Cortex of kidney (tissue), 1 donor: ENCODE measurements around the gene AVEN.

Experiments
- DNase-seq: peaks from one replicate; lab custom pipeline; 2025; lab: John Stamatoyannopoulos, UW

Gene AVEN

GRCh38 chr15:33985751-33986150 lies 53.3 kb downstream of the AVEN start:
- DNase-seq: no peak

GRCh38 chr15:33985287-33985686 lies 53.7 kb downstream of the AVEN start:
- DNase-seq: no peak

GRCh38 chr15:33982516-33982915 lies 56.5 kb downstream of the AVEN start:
- no peak for DNase-seq

GRCh38 chr15:33980159-33980558 lies 58.8 kb downstream of the AVEN start:
- no peak for DNase-seq

GRCh38 chr15:33975022-33975565 lies 63.9 kb downstream of the AVEN start:
- no peak for DNase-seq

- DNase-seq: no peak
These were observed 67.2 kb downstream of the AVEN start for GRCh38 chr15:33971811-33972210.

GRCh38 chr15:33968821-33969220 lies 70.2 kb downstream of the AVEN start:
- no peak for DNase-seq

GRCh38 chr15:33968224-33968623 lies 70.8 kb downstream of the AVEN start, which contains the start of gene CHRM5:
TSS of gene CHRM5 (plus strand) at chr15:33968497. CDS start at chr15:34062718, 94,221 bp downstream.
- DNase-seq: no peak

GRCh38 chr15:33964665-33965040 lies 74.4 kb downstream of the AVEN start:
- DNase-seq: no peak

- DNase-seq: no peak
These were observed 75.0 kb downstream of the AVEN start for GRCh38 chr15:33963831-33964664.

- DNase-seq: no peak
These were observed 78.5 kb downstream of the AVEN start for GRCh38 chr15:33960549-33960935.

GRCh38 chr15:33959844-33960548 lies 79.0 kb downstream of the AVEN start:
- DNase-seq: no peak

GRCh38 chr15:33956397-33956796 lies 82.6 kb downstream of the AVEN start:
- no peak for DNase-seq

GRCh38 chr15:33955945-33956344 lies 83.1 kb downstream of the AVEN start:
- DNase-seq: no peak

GRCh38 chr15:33946152-33946551 lies 92.9 kb downstream of the AVEN start:
- no peak for DNase-seq

GRCh38 chr15:33941279-33942063 lies 97.5 kb downstream of the AVEN start:
- no peak for DNase-seq

GRCh38 chr15:33934921-33935320 lies 104.1 kb downstream of the AVEN start:
- DNase-seq: no peak

GRCh38 chr15:33934396-33934795 lies 104.6 kb downstream of the AVEN start:
- no peak for DNase-seq

GRCh38 chr15:33932734-33933133 lies 106.3 kb downstream of the AVEN start:
- no peak for DNase-seq

GRCh38 chr15:33926260-33926659 lies 112.7 kb downstream of the AVEN start:
- DNase-seq: no peak

GRCh38 chr15:33923446-33923845 lies 115.6 kb downstream of the AVEN start:
- no peak for DNase-seq
